Panc1 (cell line): ENCODE measurements around the gene IGF1. TPM values are rescaled to one million over a fixed set of nuclear protein-coding genes. Genes with fewer than 3 reads are reported as not detected.

Experiments used
- ATAC-seq: fragments of 200-7000 bp; cut with Tn5 transposase; 2 replicates; pipeline ENCODE4 v1.9.1; 2020; ENCODE audit warnings: mild to moderate bottlenecking, moderate library complexity
- BruUV-seq: library from RNA; stranded (reverse); fragments of 400-500 nt; replicated peaks from 2 replicates; lab custom pipeline; 2021; lab: Mats Ljungman, UMichigan
- CTCF ChIA-PET: fragments of 300-600 bp; sonication (Branson Sonifier 250); formaldehyde crosslinking; loops from one replicate; lab custom pipeline; 2022; ENCODE audit warnings: antibody characterized with exemption; lab: Charles Lee
- POLR2A ChIA-PET: fragments of 300-600 bp; sonication (Branson Sonifier 250); formaldehyde crosslinking; loops from one replicate; lab custom pipeline; 2022; ENCODE audit warnings: antibody characterized with exemption; lab: Charles Lee
- DNase-seq: peaks from one replicate; pipeline ENCODE4 v3.0.0-alpha.2; 2010; ENCODE audit warnings: low read depth, low spot score
- H3K27ac ChIP-seq: 2 replicates; pipeline ENCODE4 v1.5.1; 2011; ENCODE audit warnings: mild to moderate bottlenecking, low read length, inconsistent platforms
- H3K27me3 ChIP-seq: fragments of 200-500 bp; sonication (Bioruptor generic); 2 replicates; pipeline ENCODE4 v1.6.0; 2014; ENCODE audit warnings: low read length, inconsistent platforms; ENCODE audit not compliant: control insufficient read depth, insufficient read depth
- H3K36me3 ChIP-seq: fragments of 200-500 bp; sonication (Bioruptor generic); 2 replicates; pipeline ENCODE4 v1.5.1; 2014; ENCODE audit warnings: inconsistent platforms, mild to moderate bottlenecking, low read length, moderate library complexity; ENCODE audit not compliant: control insufficient read depth, insufficient read depth
- H3K4me1 ChIP-seq: 2 replicates; pipeline ENCODE4 v1.5.1; 2011; ENCODE audit warnings: inconsistent platforms, mild to moderate bottlenecking, low read length, moderate library complexity; ENCODE audit not compliant: control insufficient read depth, insufficient read depth
- H3K4me3 ChIP-seq, 2 experiments: 2 replicates each; pipeline ENCODE4 v1.5.1; 2011 to 2012; ENCODE audit warnings: low read depth in 2 of 2, low read length in 2 of 2, mild to moderate bottlenecking in 2 of 2, inconsistent platforms in 1 of 2, moderate library complexity in 1 of 2
- H3K9me3 ChIP-seq: fragments of 200-500 bp; sonication (Bioruptor generic); 2 replicates; pipeline ENCODE4 v1.5.1; 2014; ENCODE audit warnings: low read depth, mild to moderate bottlenecking, inconsistent platforms, low read length, moderate library complexity; ENCODE audit not compliant: control insufficient read depth, insufficient read depth
- CTCF ChIP-seq: fragments of 450-650 bp; IDR thresholded peaks from 2 replicates; pipeline ENCODE4 v1.5.1; 2017; ENCODE audit warnings: mild to moderate bottlenecking
- POLR2AphosphoS5 ChIP-seq: IDR thresholded peaks from 2 replicates; pipeline ENCODE4 v1.6.1; 2012; ENCODE audit warnings: mild to moderate bottlenecking, low read depth, low read length, moderate library complexity
- SIN3A ChIP-seq: IDR thresholded peaks from 2 replicates; pipeline ENCODE4 v1.6.1; 2012; ENCODE audit warnings: low read depth, mild to moderate bottlenecking, low read length, moderate library complexity, borderline replicate concordance; ENCODE audit not compliant: insufficient read depth
- TCF7L2 ChIP-seq: IDR thresholded peaks from 2 replicates; pipeline ENCODE4 v1.6.1; 2011; ENCODE audit warnings: mild to moderate bottlenecking, low read depth, low read length, inconsistent platforms
- in situ Hi-C: cut with HindIII; loops from 2 replicates; pipeline ENCODE4 v1.10.0; 2016; ENCODE audit warnings: low sequenced_read_pairs, low pct_unique_long_range_greater_than_20kb
- intact Hi-C: fragments of 100-400 bp; cut with micrococcal nuclease; formaldehyde crosslinking; loops from one replicate; pipeline ENCODE4 v1.10.0; 2022; ENCODE audit not compliant: unreplicated experiment
- total RNA-seq: library from RNA; stranded (reverse); gene quantifications from one replicate; pipeline ENCODE4 v1.2.1, GENCODE V29; 2021; ENCODE audit not compliant: unreplicated experiment
- TF ChIP-seq, protein P1 (sequence below), 2 experiments: IDR thresholded peaks; 2 replicates each; pipeline ENCODE4 v1.6.1; 2011 to 2012; ENCODE audit warnings: low read depth in 2 of 2, control low read depth in 1 of 2, low read length in 1 of 2, mild to moderate bottlenecking in 1 of 2, moderate library complexity in 1 of 2; ENCODE audit not compliant: insufficient read depth in 1 of 2

IGF1 gene
- total RNA-seq, 1 experiment from 2014 or later = not detected

DNA sequence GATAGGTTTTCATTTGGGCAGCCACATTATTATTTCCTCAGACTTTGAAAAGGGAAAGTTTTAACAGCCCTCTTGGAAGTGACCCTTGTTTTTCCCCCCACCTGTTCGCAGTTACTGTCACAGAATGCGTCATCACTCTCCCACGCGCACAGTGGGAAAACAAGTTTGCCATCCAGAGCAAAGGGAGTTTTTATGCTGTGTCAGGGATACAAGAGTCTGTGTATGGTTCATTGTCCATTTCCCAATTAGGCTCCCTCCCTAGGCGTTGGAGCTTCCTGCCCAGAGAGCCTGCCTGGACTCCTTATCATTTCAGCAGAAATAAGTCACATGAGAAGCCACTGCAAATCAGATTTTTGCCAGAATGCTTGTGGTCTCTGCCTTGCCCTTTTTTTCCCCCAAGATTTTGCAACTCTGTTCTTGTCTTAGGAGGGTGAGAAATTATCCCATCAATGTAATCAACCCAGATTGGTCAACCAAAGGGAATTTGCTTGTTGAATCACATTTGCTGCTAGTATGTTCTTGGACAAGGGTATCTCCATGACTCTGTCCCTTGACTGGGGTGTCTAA, 104.1 kb downstream of the IGF1 start:
- H3K9me3 ChIP-seq = no peaks in the 10 kb centered on the region
- DNase-seq (no peak), ATAC-seq (no peak)
- no peaks in the 10 kb centered on the region for H3K27me3 ChIP-seq
- TF ChIP-seq SIN3A (no peak), POLR2AphosphoS5 (no peak), CTCF (no peak), TCF7L2 (no peak)
- TF ChIP-seq, protein P1, sequence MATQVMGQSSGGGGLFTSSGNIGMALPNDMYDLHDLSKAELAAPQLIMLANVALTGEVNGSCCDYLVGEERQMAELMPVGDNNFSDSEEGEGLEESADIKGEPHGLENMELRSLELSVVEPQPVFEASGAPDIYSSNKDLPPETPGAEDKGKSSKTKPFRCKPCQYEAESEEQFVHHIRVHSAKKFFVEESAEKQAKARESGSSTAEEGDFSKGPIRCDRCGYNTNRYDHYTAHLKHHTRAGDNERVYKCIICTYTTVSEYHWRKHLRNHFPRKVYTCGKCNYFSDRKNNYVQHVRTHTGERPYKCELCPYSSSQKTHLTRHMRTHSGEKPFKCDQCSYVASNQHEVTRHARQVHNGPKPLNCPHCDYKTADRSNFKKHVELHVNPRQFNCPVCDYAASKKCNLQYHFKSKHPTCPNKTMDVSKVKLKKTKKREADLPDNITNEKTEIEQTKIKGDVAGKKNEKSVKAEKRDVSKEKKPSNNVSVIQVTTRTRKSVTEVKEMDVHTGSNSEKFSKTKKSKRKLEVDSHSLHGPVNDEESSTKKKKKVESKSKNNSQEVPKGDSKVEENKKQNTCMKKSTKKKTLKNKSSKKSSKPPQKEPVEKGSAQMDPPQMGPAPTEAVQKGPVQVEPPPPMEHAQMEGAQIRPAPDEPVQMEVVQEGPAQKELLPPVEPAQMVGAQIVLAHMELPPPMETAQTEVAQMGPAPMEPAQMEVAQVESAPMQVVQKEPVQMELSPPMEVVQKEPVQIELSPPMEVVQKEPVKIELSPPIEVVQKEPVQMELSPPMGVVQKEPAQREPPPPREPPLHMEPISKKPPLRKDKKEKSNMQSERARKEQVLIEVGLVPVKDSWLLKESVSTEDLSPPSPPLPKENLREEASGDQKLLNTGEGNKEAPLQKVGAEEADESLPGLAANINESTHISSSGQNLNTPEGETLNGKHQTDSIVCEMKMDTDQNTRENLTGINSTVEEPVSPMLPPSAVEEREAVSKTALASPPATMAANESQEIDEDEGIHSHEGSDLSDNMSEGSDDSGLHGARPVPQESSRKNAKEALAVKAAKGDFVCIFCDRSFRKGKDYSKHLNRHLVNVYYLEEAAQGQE (IDR thresholded peaks at IDR 0.05; ENCODE audit: insufficient read depth in 1 of 2, low read depth in 2 of 2, low read length in 1 of 2) = no peak
- ChIA-PET CTCF (no interaction called here), POLR2A (no interaction called here)
- intact Hi-C loops = no loop called here
- no peaks in the 10 kb centered on the region for H3K36me3 ChIP-seq
- H3K27ac ChIP-seq = no peak overlapping the region
- no peak overlapping the region for H3K4me3 ChIP-seq
- H3K4me1 ChIP-seq = no peaks in the 10 kb centered on the region
- in situ Hi-C loops = no loop called here
- no TSS peak for BruUV-seq

- in situ Hi-C loops (no loop called here), intact Hi-C loops (no loop called here)
- H3K27me3 ChIP-seq = no peaks in the 10 kb centered on the region
- H3K4me3 ChIP-seq = no peak overlapping the region
- DNase-seq = no peak
- H3K27ac ChIP-seq = no peak overlapping the region
- H3K36me3 ChIP-seq = no peaks in the 10 kb centered on the region
- TF ChIP-seq POLR2AphosphoS5 = no peak
- TF ChIP-seq, protein P1 (IDR thresholded peaks at IDR 0.05; ENCODE audit: insufficient read depth in 1 of 2, low read depth in 2 of 2, low read length in 1 of 2) = no peak
- no peak for TF ChIP-seq CTCF
- no peak for TF ChIP-seq SIN3A
- no peak for TF ChIP-seq TCF7L2
- no peaks in the 10 kb centered on the region for H3K9me3 ChIP-seq
- no peaks in the 10 kb centered on the region for H3K4me1 ChIP-seq
- POLR2A ChIA-PET = no interaction called here
- CTCF ChIA-PET = no interaction called here
- BruUV-seq = no TSS peak
- ATAC-seq = no peak
Measured at GRCh38 chr12:102374190-102374589, 106.2 kb downstream of the IGF1 start.
